ENCODE results near the gene LEFTY1. TPM values are rescaled to one million over a fixed set of nuclear protein-coding genes. Genes with fewer than 3 reads are reported as not detected.

LEFTY1 gene
- total RNA-seq, 1 donor from 2014 or later: 0.40 TPM

DNA sequence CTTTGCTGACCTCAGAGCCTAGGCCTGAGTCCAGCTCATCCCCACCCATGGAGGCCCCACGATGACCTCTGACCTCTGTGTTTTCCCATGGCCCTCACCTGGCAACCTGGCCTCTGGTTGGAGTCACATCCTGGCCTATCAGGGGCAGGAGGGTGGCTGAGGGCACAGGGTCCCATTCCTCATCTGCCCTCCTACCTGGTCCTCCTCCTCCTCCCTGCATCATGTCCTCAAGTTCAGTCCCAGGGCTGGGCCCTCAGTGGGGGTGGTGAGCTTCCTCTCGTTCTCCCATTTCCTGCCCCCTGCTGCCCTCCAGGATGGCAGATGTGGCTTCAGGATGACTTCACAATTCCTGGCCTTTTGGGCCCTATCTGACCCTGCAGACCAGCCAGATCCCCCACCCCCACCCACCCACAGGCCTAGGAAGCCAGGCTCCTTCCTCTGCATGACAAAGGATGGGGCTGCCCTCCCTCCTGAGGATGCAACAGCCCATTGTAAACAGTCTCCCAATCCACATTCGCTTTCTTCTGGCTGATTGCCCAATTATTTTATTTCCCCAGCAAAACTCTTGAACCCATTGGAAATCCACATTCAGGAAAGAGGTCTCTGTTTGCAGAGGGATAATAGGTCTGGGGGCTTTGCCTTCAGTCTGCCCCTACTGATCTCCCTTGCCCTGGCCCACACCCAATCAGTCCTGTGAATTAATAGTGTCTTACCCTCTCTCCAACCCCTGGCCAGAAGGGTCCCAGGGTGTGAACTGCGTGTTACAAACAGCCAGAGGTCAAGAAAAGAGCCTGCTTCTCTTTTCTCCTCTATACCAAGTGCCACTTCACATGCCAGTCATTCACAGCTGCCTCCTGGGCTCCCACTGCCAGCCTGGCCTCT lies 10.3 kb upstream of the LEFTY1 start:
- H3K4me3 Mint-ChIP-seq (ENCODE audit: unreplicated experiment): no peak overlapping the region
- DNase-seq (ENCODE audit: extremely low spot score, unreplicated experiment): no peak
- H3K36me3 Mint-ChIP-seq (ENCODE audit: unreplicated experiment): no peaks in the 10 kb centered on the region
- no peaks in the 10 kb centered on the region for H3K4me1 Mint-ChIP-seq (ENCODE audit: unreplicated experiment)
- TF ChIP-seq, protein P1, sequence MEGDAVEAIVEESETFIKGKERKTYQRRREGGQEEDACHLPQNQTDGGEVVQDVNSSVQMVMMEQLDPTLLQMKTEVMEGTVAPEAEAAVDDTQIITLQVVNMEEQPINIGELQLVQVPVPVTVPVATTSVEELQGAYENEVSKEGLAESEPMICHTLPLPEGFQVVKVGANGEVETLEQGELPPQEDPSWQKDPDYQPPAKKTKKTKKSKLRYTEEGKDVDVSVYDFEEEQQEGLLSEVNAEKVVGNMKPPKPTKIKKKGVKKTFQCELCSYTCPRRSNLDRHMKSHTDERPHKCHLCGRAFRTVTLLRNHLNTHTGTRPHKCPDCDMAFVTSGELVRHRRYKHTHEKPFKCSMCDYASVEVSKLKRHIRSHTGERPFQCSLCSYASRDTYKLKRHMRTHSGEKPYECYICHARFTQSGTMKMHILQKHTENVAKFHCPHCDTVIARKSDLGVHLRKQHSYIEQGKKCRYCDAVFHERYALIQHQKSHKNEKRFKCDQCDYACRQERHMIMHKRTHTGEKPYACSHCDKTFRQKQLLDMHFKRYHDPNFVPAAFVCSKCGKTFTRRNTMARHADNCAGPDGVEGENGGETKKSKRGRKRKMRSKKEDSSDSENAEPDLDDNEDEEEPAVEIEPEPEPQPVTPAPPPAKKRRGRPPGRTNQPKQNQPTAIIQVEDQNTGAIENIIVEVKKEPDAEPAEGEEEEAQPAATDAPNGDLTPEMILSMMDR (IDR thresholded peaks at IDR 0.05): no peak
- no peak overlapping the region for H3K27ac Mint-ChIP-seq (ENCODE audit: unreplicated experiment)
- no peaks in the 10 kb centered on the region for H3K27me3 Mint-ChIP-seq (ENCODE audit: unreplicated experiment)
- no peaks in the 10 kb centered on the region for H3K9me3 Mint-ChIP-seq (ENCODE audit: unreplicated experiment)

DNA sequence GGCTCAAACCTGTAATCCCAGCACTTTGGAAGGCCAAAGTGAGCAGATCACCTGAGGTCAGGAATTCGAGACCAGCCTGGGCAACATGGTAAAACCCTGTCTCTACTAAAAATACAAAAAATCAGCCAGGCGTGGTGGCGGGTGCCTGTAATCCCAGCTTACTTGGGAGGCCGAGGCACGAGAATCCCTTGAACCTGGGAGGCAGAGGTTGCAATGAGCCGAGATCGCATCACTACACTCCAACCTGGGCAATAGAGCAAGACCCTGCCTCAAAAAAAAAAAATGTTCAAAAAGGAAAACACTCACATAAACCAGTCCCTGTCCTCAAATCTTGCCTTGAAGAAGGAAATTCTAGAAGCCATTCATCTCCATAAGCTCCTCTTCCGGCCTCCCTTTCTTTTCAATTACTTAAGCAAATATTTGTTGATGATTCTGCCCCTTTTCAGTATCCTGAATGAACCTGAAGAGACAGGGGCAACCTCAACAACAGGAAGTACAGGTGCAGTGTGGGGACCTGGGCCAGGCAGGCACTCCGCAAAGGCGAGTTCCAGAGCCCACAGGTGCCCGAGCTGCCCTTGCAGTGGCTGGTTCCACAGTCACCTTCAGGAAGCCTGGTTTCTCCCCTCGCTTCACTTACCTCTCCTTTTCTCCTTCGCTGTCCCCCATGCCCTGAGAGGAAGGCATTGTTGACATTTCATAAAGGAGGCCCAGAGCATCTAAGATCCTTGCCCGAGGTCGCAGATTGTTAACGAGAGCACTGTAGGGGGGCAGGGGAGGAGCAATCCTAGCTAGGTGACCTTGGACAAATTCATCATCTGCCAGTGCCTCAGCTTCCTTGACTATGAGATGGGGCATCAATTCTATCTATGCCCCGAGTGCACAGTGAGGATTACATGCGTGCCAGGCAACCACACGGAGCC lies 8.9 kb upstream of the LEFTY1 start:
- Mint-ChIP-seq H3K27me3 (ENCODE audit: unreplicated experiment) (no peaks in the 10 kb centered on the region), H3K9me3 (ENCODE audit: unreplicated experiment) (no peaks in the 10 kb centered on the region), H3K36me3 (ENCODE audit: unreplicated experiment) (no peaks in the 10 kb centered on the region), H3K4me3 (ENCODE audit: unreplicated experiment) (no peak overlapping the region), H3K27ac (ENCODE audit: unreplicated experiment) (no peak overlapping the region), H3K4me1 (ENCODE audit: unreplicated experiment) (no peaks in the 10 kb centered on the region)
- DNase-seq (ENCODE audit: extremely low spot score, unreplicated experiment): no peak
- TF ChIP-seq, protein P1 (IDR thresholded peaks at IDR 0.05): no peak

DNA sequence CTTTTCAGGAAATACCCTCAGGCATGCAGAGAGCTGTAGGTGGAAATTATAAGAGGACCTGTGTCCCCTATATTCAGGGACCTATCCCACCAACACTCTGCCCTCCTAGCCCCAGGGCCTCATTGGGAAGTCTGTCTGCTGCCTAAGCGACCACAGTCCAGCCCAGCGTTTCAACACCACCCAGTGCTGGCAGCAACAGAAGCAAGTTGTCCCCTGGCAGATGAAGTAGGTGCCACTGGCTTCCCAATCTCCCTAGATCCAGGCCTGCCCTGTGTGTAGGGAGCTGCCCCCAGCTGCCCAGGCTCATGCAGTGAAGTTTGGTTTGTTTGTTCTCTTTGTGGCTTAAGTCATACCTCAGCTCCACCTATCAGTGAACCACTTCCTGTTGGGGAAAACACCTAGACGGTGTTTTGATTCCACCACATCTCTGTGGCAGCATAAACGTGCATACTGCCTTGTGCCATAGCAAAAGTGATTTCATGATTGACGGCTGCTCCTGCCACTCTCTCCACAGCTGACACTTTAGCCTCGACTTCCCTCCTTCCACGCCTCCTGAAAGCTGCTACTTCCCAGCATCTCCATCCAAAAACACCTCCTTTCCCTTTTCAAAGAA lies 8.1 kb upstream of the LEFTY1 start:
- H3K27ac Mint-ChIP-seq (ENCODE audit: unreplicated experiment): no peak overlapping the region
- H3K9me3 Mint-ChIP-seq (ENCODE audit: unreplicated experiment): no peaks in the 10 kb centered on the region
- DNase-seq (ENCODE audit: extremely low spot score, unreplicated experiment): no peak
- TF ChIP-seq, protein P1 (IDR thresholded peaks at IDR 0.05): no peak
- H3K36me3 Mint-ChIP-seq (ENCODE audit: unreplicated experiment): no peaks in the 10 kb centered on the region
- no peaks in the 10 kb centered on the region for H3K27me3 Mint-ChIP-seq (ENCODE audit: unreplicated experiment)
- no peak overlapping the region for H3K4me3 Mint-ChIP-seq (ENCODE audit: unreplicated experiment)
- no peaks in the 10 kb centered on the region for H3K4me1 Mint-ChIP-seq (ENCODE audit: unreplicated experiment)

DNA sequence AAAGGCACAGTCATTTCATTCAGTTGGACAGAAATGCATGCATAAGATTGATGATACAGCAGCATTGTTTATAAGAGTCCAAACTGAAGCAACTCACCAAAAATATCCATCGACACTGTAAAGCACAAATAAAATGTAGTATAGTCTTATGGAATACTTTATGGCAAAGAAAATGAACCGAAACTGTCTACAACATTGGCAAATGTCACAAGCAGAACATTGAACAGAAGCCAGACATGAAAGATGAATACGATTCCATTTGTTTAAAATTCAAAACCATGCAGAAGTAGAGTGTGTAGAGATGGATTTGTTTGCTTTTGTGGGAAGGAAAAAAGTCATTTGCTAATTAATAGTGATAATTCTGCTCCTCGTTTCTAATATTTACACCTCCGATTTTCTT lies 7.5 kb upstream of the LEFTY1 start:
- no peaks in the 10 kb centered on the region for H3K9me3 Mint-ChIP-seq (ENCODE audit: unreplicated experiment)
- no peaks in the 10 kb centered on the region for H3K36me3 Mint-ChIP-seq (ENCODE audit: unreplicated experiment)
- H3K27ac Mint-ChIP-seq (ENCODE audit: unreplicated experiment): no peak overlapping the region
- H3K27me3 Mint-ChIP-seq (ENCODE audit: unreplicated experiment): no peaks in the 10 kb centered on the region
- no peaks in the 10 kb centered on the region for H3K4me1 Mint-ChIP-seq (ENCODE audit: unreplicated experiment)
- no peak overlapping the region for H3K4me3 Mint-ChIP-seq (ENCODE audit: unreplicated experiment)
- no peak for DNase-seq (ENCODE audit: extremely low spot score, unreplicated experiment)
- TF ChIP-seq, protein P1 (IDR thresholded peaks at IDR 0.05): no peak

Measured in osteocyte (in vitro differentiated cells).